ENCODE measurements around the gene LONRF2. TPM values are rescaled to one million over a fixed set of nuclear protein-coding genes. Genes with fewer than 3 reads are reported as not detected.
"Not testable (repeated sequence)": the region's sequence is repeated elsewhere in the genome, so short reads cannot be mapped to it uniquely, and the experiment has no call there.

Gene LONRF2
- total RNA-seq: under 0.01 TPM in 2 replicates

DNA sequence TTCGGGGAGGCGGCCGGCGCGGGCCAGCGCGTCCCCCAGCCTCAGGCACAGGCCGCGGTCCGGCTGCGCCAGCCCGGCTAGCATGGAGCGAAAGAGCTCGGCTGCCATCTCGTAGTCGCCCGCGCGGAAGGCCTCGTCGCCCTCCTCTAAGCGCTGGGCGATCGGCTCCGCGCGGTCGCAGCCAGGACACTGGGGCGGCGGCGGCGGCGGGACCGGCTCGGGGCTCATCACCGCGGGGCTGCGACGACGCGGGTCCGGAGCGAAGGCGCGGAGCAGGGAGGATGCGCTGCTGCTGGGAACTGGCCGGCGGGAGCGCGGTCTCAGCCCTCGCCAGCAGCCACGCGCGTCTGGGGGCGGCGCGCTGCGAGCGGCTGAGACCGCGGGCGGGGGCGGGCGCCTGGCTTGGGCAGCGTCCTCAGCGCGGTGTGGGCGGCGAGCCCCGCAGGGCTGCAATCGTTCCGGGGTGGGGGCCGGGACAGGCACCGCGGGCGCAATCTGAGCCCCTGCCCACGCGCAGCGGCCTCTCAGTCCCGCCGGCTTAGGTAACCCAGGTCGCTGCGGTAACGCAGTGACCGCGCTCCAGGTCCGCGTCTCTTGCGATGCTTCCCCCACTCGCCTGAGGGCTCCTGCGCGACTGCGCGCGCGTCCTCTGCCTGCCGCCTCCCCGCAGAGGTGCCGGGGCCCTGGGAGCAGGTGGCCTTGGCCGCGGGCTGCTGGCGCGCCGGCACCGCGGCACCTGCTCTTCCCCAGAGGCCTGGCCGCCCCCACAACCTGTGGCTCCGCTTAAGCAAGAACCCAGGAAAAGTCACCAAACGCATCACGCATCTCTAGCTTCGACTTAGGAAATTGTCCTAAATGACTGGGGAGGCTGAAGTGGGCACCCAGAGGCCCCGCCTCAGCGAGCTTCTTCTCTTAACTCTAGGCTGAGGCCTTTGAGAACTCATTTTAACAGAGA is at the start of gene LONRF2:
Gene LONRF2, minus strand, starts transcription at position 636 of the 955 bp plus-strand sequence. Its CDS starts 408 bp downstream, at position 228.
- H4K20me1 ChIP-seq (ENCODE audit: insufficient read depth, low read length): no peaks in the 10 kb centered on the region
- no peak within 1 kb of the TSS for H3K27ac ChIP-seq (ENCODE audit: low read depth, low read length)
- no peaks in the 10 kb centered on the region for H3K79me2 ChIP-seq (ENCODE audit: insufficient read depth, low read length)
- TF ChIP-seq, protein P1, sequence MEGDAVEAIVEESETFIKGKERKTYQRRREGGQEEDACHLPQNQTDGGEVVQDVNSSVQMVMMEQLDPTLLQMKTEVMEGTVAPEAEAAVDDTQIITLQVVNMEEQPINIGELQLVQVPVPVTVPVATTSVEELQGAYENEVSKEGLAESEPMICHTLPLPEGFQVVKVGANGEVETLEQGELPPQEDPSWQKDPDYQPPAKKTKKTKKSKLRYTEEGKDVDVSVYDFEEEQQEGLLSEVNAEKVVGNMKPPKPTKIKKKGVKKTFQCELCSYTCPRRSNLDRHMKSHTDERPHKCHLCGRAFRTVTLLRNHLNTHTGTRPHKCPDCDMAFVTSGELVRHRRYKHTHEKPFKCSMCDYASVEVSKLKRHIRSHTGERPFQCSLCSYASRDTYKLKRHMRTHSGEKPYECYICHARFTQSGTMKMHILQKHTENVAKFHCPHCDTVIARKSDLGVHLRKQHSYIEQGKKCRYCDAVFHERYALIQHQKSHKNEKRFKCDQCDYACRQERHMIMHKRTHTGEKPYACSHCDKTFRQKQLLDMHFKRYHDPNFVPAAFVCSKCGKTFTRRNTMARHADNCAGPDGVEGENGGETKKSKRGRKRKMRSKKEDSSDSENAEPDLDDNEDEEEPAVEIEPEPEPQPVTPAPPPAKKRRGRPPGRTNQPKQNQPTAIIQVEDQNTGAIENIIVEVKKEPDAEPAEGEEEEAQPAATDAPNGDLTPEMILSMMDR (IDR thresholded peaks at IDR 0.05; ENCODE audit: extremely low read depth, low read depth, low read length): no peak
- no peak within 1 kb of the TSS for H3K4me2 ChIP-seq (ENCODE audit: insufficient read depth, low read length)
- H3K4me1 ChIP-seq (ENCODE audit: insufficient read depth, low read length): no peaks in the 10 kb centered on the region
- no peak within 1 kb of the TSS for H2AFZ ChIP-seq (ENCODE audit: low read length)
- peak within 1 kb of the TSS; percentile 42 for H3K4me3 ChIP-seq (ENCODE audit: insufficient read depth, low read length)
- peaks cover 59% of the 10 kb centered on the region for H3K27me3 ChIP-seq (ENCODE audit: insufficient read depth, low read length)
- H3K9me3 ChIP-seq (ENCODE audit: low read depth, low read length): peaks cover 3% of the 10 kb centered on the region
- peak; percentile 76 for DNase-seq (ENCODE audit: insufficient read length, low spot score, missing footprints)
- H3K36me3 ChIP-seq (ENCODE audit: insufficient read depth, low read length): no peaks in the 10 kb centered on the region

DNA sequence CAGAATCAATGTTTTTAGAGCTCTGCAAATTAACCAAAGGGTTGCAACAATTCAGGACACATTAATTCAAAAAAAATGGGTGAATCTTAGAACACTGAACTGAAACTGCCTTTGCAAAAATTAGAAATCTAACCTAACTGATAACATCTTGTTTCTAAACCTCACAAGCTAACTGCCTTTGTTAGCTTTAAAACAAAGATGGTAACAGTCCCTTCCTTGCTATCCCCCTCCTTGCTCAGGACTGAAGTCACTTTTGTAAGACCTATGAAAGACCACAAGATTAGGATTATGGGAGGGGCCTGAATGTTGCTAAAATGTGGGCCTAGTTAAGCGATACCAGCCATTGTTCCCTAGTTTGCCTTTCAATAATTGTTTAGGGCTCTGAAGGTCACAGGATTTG is 44.9 kb upstream of the LONRF2 start:
- no peaks in the 10 kb centered on the region for H3K27me3 ChIP-seq (ENCODE audit: insufficient read depth, low read length)
- no peak overlapping the region for H3K4me2 ChIP-seq (ENCODE audit: insufficient read depth, low read length)
- no peaks in the 10 kb centered on the region for H3K4me1 ChIP-seq (ENCODE audit: insufficient read depth, low read length)
- H3K9me3 ChIP-seq (ENCODE audit: low read depth, low read length): no peaks in the 10 kb centered on the region
- no peak for DNase-seq (ENCODE audit: insufficient read length, low spot score, missing footprints)
- H3K79me2 ChIP-seq (ENCODE audit: insufficient read depth, low read length): no peaks in the 10 kb centered on the region
- no peak overlapping the region for H3K27ac ChIP-seq (ENCODE audit: low read depth, low read length)
- H3K4me3 ChIP-seq (ENCODE audit: insufficient read depth, low read length): no peak overlapping the region
- no peaks in the 10 kb centered on the region for H3K36me3 ChIP-seq (ENCODE audit: insufficient read depth, low read length)
- no peak overlapping the region for H2AFZ ChIP-seq (ENCODE audit: low read length)
- no peaks in the 10 kb centered on the region for H4K20me1 ChIP-seq (ENCODE audit: insufficient read depth, low read length)
- TF ChIP-seq, protein P1 (IDR thresholded peaks at IDR 0.05; ENCODE audit: extremely low read depth, low read depth, low read length): no peak

DNA sequence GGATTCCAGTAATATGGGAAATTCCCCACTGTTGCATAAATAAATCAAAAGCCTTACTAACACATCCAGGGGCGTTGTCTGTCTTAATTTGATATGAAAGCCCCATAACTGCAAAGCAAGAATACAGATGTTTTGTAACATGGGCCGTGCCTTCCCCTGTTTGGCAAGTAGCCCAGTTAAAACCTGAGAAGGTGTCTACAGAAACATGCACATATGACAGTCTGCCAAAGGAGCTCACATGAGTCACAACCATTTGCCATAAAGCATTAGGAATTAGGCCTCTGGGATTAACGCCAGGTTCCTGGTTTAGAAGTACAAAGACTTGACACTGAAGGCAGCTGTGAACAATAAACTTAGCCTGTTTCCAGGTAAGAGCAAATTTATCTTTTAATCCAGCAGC is 43.1 kb upstream of the LONRF2 start:
- Histone ChIP-seq H3K9me3 (ENCODE audit: low read depth, low read length) (no peaks in the 10 kb centered on the region), H3K4me3 (ENCODE audit: insufficient read depth, low read length) (no peak overlapping the region), H3K79me2 (ENCODE audit: insufficient read depth, low read length) (no peaks in the 10 kb centered on the region), H4K20me1 (ENCODE audit: insufficient read depth, low read length) (no peaks in the 10 kb centered on the region), H2AFZ (ENCODE audit: low read length) (no peak overlapping the region), H3K4me1 (ENCODE audit: insufficient read depth, low read length) (no peaks in the 10 kb centered on the region), H3K36me3 (ENCODE audit: insufficient read depth, low read length) (no peaks in the 10 kb centered on the region), H3K4me2 (ENCODE audit: insufficient read depth, low read length) (no peak overlapping the region), H3K27ac (ENCODE audit: low read depth, low read length) (no peak overlapping the region), H3K27me3 (ENCODE audit: insufficient read depth, low read length) (no peaks in the 10 kb centered on the region)
- no peak for DNase-seq (ENCODE audit: insufficient read length, low spot score, missing footprints)
- TF ChIP-seq, protein P1 (IDR thresholded peaks at IDR 0.05; ENCODE audit: extremely low read depth, low read depth, low read length): no peak

DNA sequence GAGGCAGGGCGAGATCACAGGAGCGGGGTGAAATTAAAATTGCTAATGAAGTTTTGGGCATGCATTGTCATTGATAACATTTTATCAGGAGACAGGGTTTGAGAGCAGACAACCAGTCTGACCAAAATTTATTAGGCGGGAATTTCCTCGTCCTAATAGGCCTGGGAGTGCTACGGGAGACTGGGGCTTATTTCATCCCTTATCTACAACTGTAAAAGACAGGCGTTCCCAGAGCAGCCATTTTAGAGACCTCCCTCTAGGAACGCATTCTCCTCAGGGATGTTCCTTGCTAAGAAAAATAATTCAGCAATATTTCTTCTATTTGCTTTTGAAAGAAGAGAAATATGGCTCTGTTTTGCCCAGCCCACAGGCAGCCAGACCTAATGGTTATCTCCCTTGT is 40.0 kb upstream of the LONRF2 start:
- not testable (repeated sequence) for H3K79me2 ChIP-seq (ENCODE audit: insufficient read depth, low read length); H3K27ac ChIP-seq (ENCODE audit: low read depth, low read length); H3K4me3 ChIP-seq (ENCODE audit: insufficient read depth, low read length); H3K36me3 ChIP-seq (ENCODE audit: insufficient read depth, low read length); H2AFZ ChIP-seq (ENCODE audit: low read length); H3K9me3 ChIP-seq (ENCODE audit: low read depth, low read length); H3K4me1 ChIP-seq (ENCODE audit: insufficient read depth, low read length); DNase-seq (ENCODE audit: insufficient read length, low spot score, missing footprints); H3K27me3 ChIP-seq (ENCODE audit: insufficient read depth, low read length); H4K20me1 ChIP-seq (ENCODE audit: insufficient read depth, low read length); H3K4me2 ChIP-seq (ENCODE audit: insufficient read depth, low read length)

Measured in osteoblast (primary cell).